GM10266 (cell line): ENCODE results near the gene MAP3K14.

Experiments
- DNase-seq: peaks from one replicate; pipeline ENCODE4 v3.0.0; 2012; ENCODE audit errors: extremely low spot score
- CTCF ChIP-seq: IDR thresholded peaks from 2 replicates; pipeline ENCODE4 v1.5.1; 2012; ENCODE audit warnings: mild to moderate bottlenecking, low read depth; ENCODE audit not compliant: control insufficient read depth, insufficient read depth; ENCODE audit errors: missing control alignments

MAP3K14 gene

GRCh38 chr17:45309400-45309799, 7.4 kb downstream of the MAP3K14 start:
- no peak for DNase-seq
- TF ChIP-seq CTCF, result no peak

- no peak for DNase-seq
- TF ChIP-seq CTCF, result no peak
These were observed 8.0 kb downstream of the MAP3K14 start for GRCh38 chr17:45308840-45309239.

- DNase-seq, result no peak
- no peak for TF ChIP-seq CTCF
These were observed 8.8 kb downstream of the MAP3K14 start for GRCh38 chr17:45308016-45308365.

- DNase-seq, result peak; percentile 58
- no peak for TF ChIP-seq CTCF
These were observed 9.4 kb downstream of the MAP3K14 start for GRCh38 chr17:45307290-45308015.

GRCh38 chr17:45306623-45307022, 10.2 kb downstream of the MAP3K14 start:
- TF ChIP-seq CTCF, result no peak
- DNase-seq, result no peak

- TF ChIP-seq CTCF, result no peak
- DNase-seq, result no peak
These were observed 10.7 kb downstream of the MAP3K14 start for GRCh38 chr17:45306094-45306493.

- TF ChIP-seq CTCF, result no peak
- no peak for DNase-seq
These were observed 11.2 kb downstream of the MAP3K14 start for GRCh38 chr17:45305530-45306087.
